B cell (primary cell): ENCODE results near the gene LAPTM4A. TPM values are rescaled to one million over a fixed set of nuclear protein-coding genes. Genes with fewer than 3 reads are reported as not detected.

Experiments
- ATAC-seq: fragments of 200-7000 bp; cut with Tn5 transposase; one replicate; pipeline ENCODE4 v1.10.0; 2021; ENCODE audit warnings: low read depth, mild to moderate bottlenecking, moderate number of reproducible peaks, moderate library complexity
- CTCF ChIA-PET: fragments of 350-600 bp; sonication (Branson Sonifier 250); formaldehyde crosslinking; loops from one replicate; lab custom pipeline; 2021; ENCODE audit warnings: antibody characterized with exemption, inconsistent platforms; lab: Charles Lee
- POLR2A ChIA-PET: fragments of 350-600 bp; sonication (Branson Sonifier 250); formaldehyde crosslinking; loops from one replicate; lab custom pipeline; 2021; ENCODE audit warnings: antibody characterized with exemption; lab: Charles Lee
- DNase-seq: peaks from one replicate; pipeline ENCODE4 v3.0.0; 2013
- H2AFZ ChIP-seq: 2 replicates; pipeline ENCODE4 v1.6.1; 2012; ENCODE audit warnings: mild to moderate bottlenecking, low read depth, low read length; ENCODE audit not compliant: insufficient read depth, poor library complexity, severe bottlenecking
- H3K27ac ChIP-seq, 2 donors: 1 replicate in 1 of 2; 2 replicates in 1 of 2; pipeline ENCODE4 v1.5.1; 2012 to 2013; ENCODE audit warnings: low read length in 2 of 2, mild to moderate bottlenecking in 2 of 2, moderate library complexity in 1 of 2
- H3K27me3 ChIP-seq, 4 experiments: fragments of 200-600 bp in 1 of 4; sonication (generic) in 1 of 4; replicated peaks in 1 of 4; 1 replicate in 2 of 4; 2 replicates in 2 of 4; pipeline versions ENCODE4 v1.6.1 to v1.7.0; 2013 to 2016; ENCODE audit warnings: low read length in 3 of 4, mild to moderate bottlenecking in 2 of 4, mixed read lengths in 1 of 4, moderate library complexity in 1 of 4; ENCODE audit not compliant: insufficient read depth in 4 of 4, control insufficient read depth in 3 of 4; ENCODE audit errors: control extremely low read depth in 1 of 4
- H3K36me3 ChIP-seq, 2 experiments: replicated peaks in 1 of 2; 1 replicate in 1 of 2; 2 replicates in 1 of 2; pipeline versions ENCODE4 v1.6.1 to v1.7.1; 2013; ENCODE audit warnings: low read length in 1 of 2; ENCODE audit not compliant: insufficient read depth in 2 of 2, control insufficient read depth in 1 of 2; ENCODE audit errors: control extremely low read depth in 1 of 2, extremely low read depth in 1 of 2
- H3K4me1 ChIP-seq, 2 donors: fragments of 200-600 bp in 1 of 2; sonication (generic) in 1 of 2; 1 replicate in 1 of 2; 2 replicates in 1 of 2; pipeline versions ENCODE4 v1.5.1 to v1.6.1; 2013 to 2017; ENCODE audit warnings: low read length in 2 of 2; ENCODE audit not compliant: control insufficient read depth in 2 of 2, insufficient read depth in 2 of 2
- H3K4me2 ChIP-seq: replicated peaks from 2 replicates; pipeline ENCODE3; 2012; ENCODE audit warnings: mild to moderate bottlenecking, low read depth, low read length; ENCODE audit not compliant: poor library complexity, severe bottlenecking
- H3K4me3 ChIP-seq, 5 experiments: fragments of 200-600 bp in 1 of 5; sonication (generic) in 1 of 5; 1 replicate in 3 of 5; 2 replicates in 2 of 5; pipeline versions ENCODE4 v1.5.1 to v1.7.0; 2011 to 2016; ENCODE audit warnings: low read length in 4 of 5, mild to moderate bottlenecking in 4 of 5, low read depth in 2 of 5, control low read depth in 1 of 5, moderate library complexity in 1 of 5; ENCODE audit not compliant: insufficient read depth in 1 of 5; ENCODE audit errors: control extremely low read depth in 1 of 5, extremely low read depth in 1 of 5
- H3K79me2 ChIP-seq: fragments of 200-600 bp; sonication (generic); one replicate; pipeline ENCODE4 v1.6.0; 2016; ENCODE audit warnings: low read length; ENCODE audit not compliant: control insufficient read depth, insufficient read depth
- H3K9ac ChIP-seq: fragments of 200-600 bp; sonication (generic); 2 replicates; pipeline ENCODE4 v1.6.1; 2017; ENCODE audit warnings: mild to moderate bottlenecking, low read length, moderate library complexity
- H3K9me3 ChIP-seq, 3 donors: one replicate each; pipeline versions ENCODE4 v1.6.1 to v1.7.1; 2013; ENCODE audit warnings: low read length in 2 of 3; ENCODE audit not compliant: control insufficient read depth in 2 of 3, insufficient read depth in 1 of 3; ENCODE audit errors: control extremely low read depth in 1 of 3
- H4K20me1 ChIP-seq: 2 replicates; pipeline ENCODE4 v1.6.0; 2012; ENCODE audit warnings: mild to moderate bottlenecking, low read length; ENCODE audit not compliant: insufficient read depth, control insufficient read depth, poor library complexity, severe bottlenecking
- H3K27ac Mint-ChIP-seq: one replicate; pipeline ENCODE4 v1.8.0; 2021; ENCODE audit warnings: mixed read lengths
- H3K27me3 Mint-ChIP-seq: one replicate; pipeline ENCODE4 v1.8.0; 2021; ENCODE audit warnings: mixed read lengths
- H3K4me1 Mint-ChIP-seq: one replicate; pipeline ENCODE4 v1.8.0; 2021; ENCODE audit warnings: mixed read lengths
- H3K4me3 Mint-ChIP-seq: one replicate; pipeline ENCODE4 v1.8.0; 2021; ENCODE audit warnings: mixed read lengths
- H3K9me3 Mint-ChIP-seq: one replicate; pipeline ENCODE4 v1.8.0; 2022; ENCODE audit warnings: mixed read lengths; ENCODE audit not compliant: insufficient read depth
- EZH2 ChIP-seq: IDR thresholded peaks from 2 replicates; pipeline ENCODE4 v1.6.1; 2012; ENCODE audit warnings: borderline replicate concordance, low read depth, mild to moderate bottlenecking, moderate library complexity, low read length; ENCODE audit not compliant: insufficient read depth, poor library complexity, severe bottlenecking
- WGBS: methylation state at CpG from one replicate; pipeline ENCODE4 v1.1.5; 2013; ENCODE audit warnings: missing lambda C conversion rate; ENCODE audit not compliant: insufficient coverage; 5-methylcytosine and 5-hydroxymethylcytosine counted together
- intact Hi-C: fragments of 100-400 bp; cut with micrococcal nuclease; formaldehyde crosslinking; loops from one replicate; pipeline ENCODE4 v1.10.0; 2022
- polyA plus RNA-seq: library from polyadenylated mRNA; depleted of rRNA; stranded (reverse); fragments of >200 nt; gene quantifications from 2 replicates; pipeline ENCODE4 v1.2.3, GENCODE V29; 2012
- total RNA-seq, 2 donors: library from RNA; stranded (reverse); fragments of 120-200 nt in 1 of 2; gene quantifications; 1 replicate in 1 of 2; 2 replicates in 1 of 2; pipeline versions ENCODE4 v1.2.3 to v1.2.4, GENCODE V29; 2013 to 2022
- TF ChIP-seq, protein P1 (sequence below): fragments of 200-600 bp; IDR thresholded peaks from one replicate; pipeline ENCODE4 v1.8.0; 2022; ENCODE audit warnings: antibody characterized with exemption, mild to moderate bottlenecking

Gene LAPTM4A
- total and polyA plus RNA-seq, 2 donors (not counting 1 experiment from before 2014, with no cell fraction given), result 45.9 to 74.4 TPM

GRCh38 chr2:20027705-20028434 is 23.6 kb downstream of the LAPTM4A start:
- 100% methylated on average over 3 of the region's 3 CpGs for WGBS
- no peak overlapping the region for H3K27ac Mint-ChIP-seq
- Histone ChIP-seq H3K79me2 (no peaks in the 10 kb centered on the region), H4K20me1 (no peaks in the 10 kb centered on the region), H3K27ac (no peak overlapping the region), H3K4me1 (no peaks in the 10 kb centered on the region), H3K36me3 (peaks cover 4 to 41% of the 10 kb centered on the region in 2 experiments), H3K9ac (no peak overlapping the region), H2AFZ (no peak overlapping the region), H3K27me3 (no peaks in the 10 kb centered on the region), H3K9me3 (no peaks in the 10 kb centered on the region), H3K4me3 (no peak overlapping the region), H3K4me2 (no peak overlapping the region)
- ATAC-seq (no peak), DNase-seq (no peak)
- POLR2A ChIA-PET, result no interaction called here
- H3K4me1 Mint-ChIP-seq, result no peaks in the 10 kb centered on the region
- TF ChIP-seq, protein P1, sequence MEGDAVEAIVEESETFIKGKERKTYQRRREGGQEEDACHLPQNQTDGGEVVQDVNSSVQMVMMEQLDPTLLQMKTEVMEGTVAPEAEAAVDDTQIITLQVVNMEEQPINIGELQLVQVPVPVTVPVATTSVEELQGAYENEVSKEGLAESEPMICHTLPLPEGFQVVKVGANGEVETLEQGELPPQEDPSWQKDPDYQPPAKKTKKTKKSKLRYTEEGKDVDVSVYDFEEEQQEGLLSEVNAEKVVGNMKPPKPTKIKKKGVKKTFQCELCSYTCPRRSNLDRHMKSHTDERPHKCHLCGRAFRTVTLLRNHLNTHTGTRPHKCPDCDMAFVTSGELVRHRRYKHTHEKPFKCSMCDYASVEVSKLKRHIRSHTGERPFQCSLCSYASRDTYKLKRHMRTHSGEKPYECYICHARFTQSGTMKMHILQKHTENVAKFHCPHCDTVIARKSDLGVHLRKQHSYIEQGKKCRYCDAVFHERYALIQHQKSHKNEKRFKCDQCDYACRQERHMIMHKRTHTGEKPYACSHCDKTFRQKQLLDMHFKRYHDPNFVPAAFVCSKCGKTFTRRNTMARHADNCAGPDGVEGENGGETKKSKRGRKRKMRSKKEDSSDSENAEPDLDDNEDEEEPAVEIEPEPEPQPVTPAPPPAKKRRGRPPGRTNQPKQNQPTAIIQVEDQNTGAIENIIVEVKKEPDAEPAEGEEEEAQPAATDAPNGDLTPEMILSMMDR, result no peak
- intact Hi-C loops, result no loop called here
- CTCF ChIA-PET, result interaction anchor here (1.9 kb wide), 1 partner anchor 13 kb away, joined by 12 read pairs; no protein-coding TSS in a partner anchor
- H3K4me3 Mint-ChIP-seq, result no peak overlapping the region
- H3K27me3 Mint-ChIP-seq, result no peaks in the 10 kb centered on the region
- peaks cover 2% of the 10 kb centered on the region for H3K9me3 Mint-ChIP-seq

- Histone ChIP-seq H3K27me3 (no peaks in the 10 kb centered on the region), H3K9ac (no peak overlapping the region), H3K9me3 (no peaks in the 10 kb centered on the region), H4K20me1 (no peaks in the 10 kb centered on the region), H2AFZ (no peak overlapping the region), H3K79me2 (no peaks in the 10 kb centered on the region), H3K4me1 (no peaks in the 10 kb centered on the region), H3K4me3 (no peak overlapping the region), H3K4me2 (no peak overlapping the region), H3K27ac (no peak overlapping the region), H3K36me3 (peaks cover 4 to 35% of the 10 kb centered on the region in 2 experiments)
- 100% methylated on average over 4 of the region's 4 CpGs for WGBS
- Mint-ChIP-seq H3K9me3 (peaks cover 2% of the 10 kb centered on the region), H3K27me3 (no peaks in the 10 kb centered on the region), H3K4me1 (no peaks in the 10 kb centered on the region), H3K4me3 (no peak overlapping the region), H3K27ac (no peak overlapping the region)
- POLR2A ChIA-PET, result no interaction called here
- intact Hi-C loops, result no loop called here
- DNase-seq (no peak), ATAC-seq (no peak)
- CTCF ChIA-PET, result interaction anchor here (1.9 kb wide), 1 partner anchor 13 kb away, joined by 12 read pairs; no protein-coding TSS in a partner anchor
- no peak for TF ChIP-seq EZH2
- TF ChIP-seq, protein P1, result no peak
These were observed 24.2 kb downstream of the LAPTM4A start for GRCh38 chr2:20027260-20027677.
